ENCODE measurements around the gene KLK10. TPM values are rescaled to one million over a fixed set of nuclear protein-coding genes. Genes with fewer than 3 reads are reported as not detected.

Gene KLK10
- total RNA-seq, 1 experiment from 2014 or later = 33.6 TPM

DNA sequence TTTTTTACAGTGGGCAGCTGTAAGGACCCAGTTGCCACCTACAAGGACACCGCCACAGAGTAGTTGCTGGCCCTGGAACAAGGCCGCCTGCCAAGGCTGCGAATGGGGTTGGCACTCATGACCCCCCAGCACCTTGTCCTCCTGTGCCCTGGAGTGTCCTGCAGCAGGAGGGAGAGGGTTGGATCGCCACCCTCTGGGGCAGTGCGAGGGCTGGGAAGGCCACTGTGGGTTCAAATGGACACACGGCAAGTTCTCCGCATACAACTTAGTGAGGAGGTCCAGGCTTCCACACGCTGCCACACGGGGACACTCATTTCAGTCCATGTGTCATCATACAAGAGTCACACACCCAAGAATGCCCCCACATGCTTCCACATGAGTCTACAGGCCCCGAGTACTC lies 19.1 kb downstream of the KLK10 start:
- H3K79me2 ChIP-seq (ENCODE audit: insufficient read depth, low read length) = peaks cover 11% of the 10 kb centered on the region; the same call in 1 of the 2 replicates
- TF ChIP-seq ZFX (IDR thresholded peaks at IDR 0.05) = 0 out of 2 replicates have a peak, but pooled peaks have one; percentile 29
- no peak for TF ChIP-seq CBX3 (IDR thresholded peaks at IDR 0.05; ENCODE audit: low read depth)
- BruUV-seq (replicated peaks) = TSS peak; percentile 53
- RAD21 ChIA-PET (ENCODE audit: low non-redundant PET in 1 of 2, low total read pairs in 2 of 2, uncharacterized antibody in 2 of 2, unreplicated experiment in 2 of 2) = no interaction called here
- no peaks in the 10 kb centered on the region for H3K27me3 ChIP-seq (ENCODE audit: insufficient read depth, low read length)
- peaks cover 16 to 36% of the 10 kb centered on the region in 2 experiments for H3K4me1 ChIP-seq (ENCODE audit: control insufficient read depth in 1 of 2, insufficient read depth in 2 of 2, low read length in 2 of 2)
- intact Hi-C loops (cut with micrococcal nuclease) = loop anchor here (2.0 to 5.0 kb wide), 2 partner anchors 33 to 68 kb away; partner anchors contain the start of gene KLK6
- DNase-seq (ENCODE audit: low read depth, low spot score) = no peak
- H3K9me3 ChIP-seq (ENCODE audit: control insufficient read depth in 1 of 2, insufficient read depth in 1 of 2, low read depth in 1 of 2, low read length in 2 of 2) = no peaks in the 10 kb centered on the region
- no peaks in the 10 kb centered on the region for H3K9me2 ChIP-seq (ENCODE audit: insufficient read depth)
- H4K20me1 ChIP-seq (ENCODE audit: insufficient read depth) = no peaks in the 10 kb centered on the region
- H3K36me3 ChIP-seq (ENCODE audit: control insufficient read depth in 1 of 2, insufficient read depth in 2 of 2, low read length in 2 of 2) = peaks cover 0 to 6% of the 10 kb centered on the region in 2 experiments; a peak in 1 of 4 replicates
- no peak overlapping the region for H2AFZ ChIP-seq (ENCODE audit: low read depth, low read length, poor library complexity, severe bottlenecking)
- CTCF ChIA-PET = interaction anchor here (1.0 to 3.4 kb wide), 5 partner anchors 12 to 96 kb away, joined by 3 to 71 read pairs (median 3); partner anchors contain the start of gene KLK10
- peak overlapping the region; percentile 78 to 88 for H3K4me3 ChIP-seq (replicated peaks in 1 of 2; ENCODE audit: low read depth in 1 of 2, low read length in 2 of 2)
- POLR2A ChIA-PET = interaction anchor here (0.9 to 2.6 kb wide), 5 partner anchors 13 to 67 kb away, joined by 3 to 49 read pairs (median 4); partner anchors contain the start of genes KLK10 and KLK7
- H3K27ac ChIP-seq (ENCODE audit: low read depth, low read length) = peak overlapping the region; percentile 77; the same call in 1 of the 2 replicates
- no peak for ATAC-seq
- peak overlapping the region; percentile 100 for H3K4me2 ChIP-seq (ENCODE audit: low read length)
- peak overlapping the region; percentile 91 for H3K9ac ChIP-seq (ENCODE audit: low read length)

GRCh38 chr19:50998686-50999085 lies 20.8 kb downstream of the KLK10 start:
- H3K4me2 ChIP-seq (ENCODE audit: low read length) = no peak overlapping the region
- intact Hi-C loops (cut with micrococcal nuclease) = no loop called here
- H2AFZ ChIP-seq (ENCODE audit: low read depth, low read length, poor library complexity, severe bottlenecking) = no peak overlapping the region
- ChIA-PET POLR2A (interaction anchor here (1.2 kb wide), 1 partner anchor 48 kb away, joined by 4 read pairs; no protein-coding TSS in a partner anchor), CTCF (no interaction called here), RAD21 (ENCODE audit: low non-redundant PET in 1 of 2, low total read pairs in 2 of 2, uncharacterized antibody in 2 of 2, unreplicated experiment in 2 of 2) (no interaction called here)
- H3K27ac ChIP-seq (ENCODE audit: low read depth, low read length) = no peak overlapping the region
- no peak overlapping the region for H3K4me3 ChIP-seq (replicated peaks in 1 of 2; ENCODE audit: low read depth in 1 of 2, low read length in 2 of 2)
- peaks cover 11% of the 10 kb centered on the region; the same call in 1 of the 2 replicates for H3K79me2 ChIP-seq (ENCODE audit: insufficient read depth, low read length)
- TF ChIP-seq SIN3A (IDR thresholded peaks at IDR 0.05; ENCODE audit: low read depth) = no peak
- DNase-seq (ENCODE audit: low read depth, low spot score) = no peak
- no peaks in the 10 kb centered on the region for H3K27me3 ChIP-seq (ENCODE audit: insufficient read depth, low read length)
- H3K9me2 ChIP-seq (ENCODE audit: insufficient read depth) = no peaks in the 10 kb centered on the region
- H3K9me3 ChIP-seq (ENCODE audit: control insufficient read depth in 1 of 2, insufficient read depth in 1 of 2, low read depth in 1 of 2, low read length in 2 of 2) = no peaks in the 10 kb centered on the region
- H3K4me1 ChIP-seq (ENCODE audit: control insufficient read depth in 1 of 2, insufficient read depth in 2 of 2, low read length in 2 of 2) = peaks cover 16 to 47% of the 10 kb centered on the region in 2 experiments
- no peaks in the 10 kb centered on the region for H4K20me1 ChIP-seq (ENCODE audit: insufficient read depth)
- ATAC-seq = no peak
- H3K36me3 ChIP-seq (ENCODE audit: control insufficient read depth in 1 of 2, insufficient read depth in 2 of 2, low read length in 2 of 2) = peaks cover 0 to 6% of the 10 kb centered on the region in 2 experiments; a peak in 1 of 4 replicates
- BruUV-seq (replicated peaks) = no TSS peak
- H3K9ac ChIP-seq (ENCODE audit: low read length) = no peak overlapping the region
